Rectal smooth muscle tissue (tissue), 1 donor: ENCODE measurements around the gene WDR44.
"Not testable (repeated sequence)": the region's sequence is repeated elsewhere in the genome, so short reads cannot be mapped to it uniquely, and the experiment has no call there.

Experiments
- H3K27ac ChIP-seq: one replicate; pipeline ENCODE4 v1.7.0; 2013; ENCODE audit warnings: low read depth, low read length, inconsistent platforms
- H3K27me3 ChIP-seq: one replicate; pipeline ENCODE4 v1.7.0; 2013; ENCODE audit warnings: low read length; ENCODE audit not compliant: control insufficient read depth, insufficient read depth
- H3K36me3 ChIP-seq: one replicate; pipeline ENCODE4 v1.7.0; 2013; ENCODE audit warnings: low read length; ENCODE audit not compliant: control insufficient read depth, insufficient read depth
- H3K4me1 ChIP-seq: one replicate; pipeline ENCODE4 v1.7.0; 2013; ENCODE audit warnings: low read length; ENCODE audit not compliant: control insufficient read depth, insufficient read depth
- H3K4me3 ChIP-seq: one replicate; pipeline ENCODE4 v1.7.0; 2013; ENCODE audit warnings: low read length
- H3K9ac ChIP-seq: one replicate; pipeline ENCODE4 v1.7.0; 2013; ENCODE audit warnings: low read length

The WDR44 gene

GRCh38 chrX:118464501-118464900 is 118.6 kb downstream of the WDR44 start:
- Histone ChIP-seq H3K4me1 (no peaks in the 10 kb centered on the region), H3K36me3 (no peaks in the 10 kb centered on the region), H3K4me3 (no peak overlapping the region), H3K9ac (no peak overlapping the region), H3K27ac (no peak overlapping the region), H3K27me3 (no peaks in the 10 kb centered on the region)

GRCh38 chrX:118468122-118468521 is 122.2 kb downstream of the WDR44 start:
- Histone ChIP-seq H3K9ac (no peak overlapping the region), H3K27ac (no peak overlapping the region), H3K36me3 (no peaks in the 10 kb centered on the region), H3K27me3 (no peaks in the 10 kb centered on the region), H3K4me3 (no peak overlapping the region), H3K4me1 (no peaks in the 10 kb centered on the region)

- not testable (repeated sequence) for H3K4me1 ChIP-seq, H3K4me3 ChIP-seq, H3K9ac ChIP-seq, H3K27me3 ChIP-seq, H3K36me3 ChIP-seq, H3K27ac ChIP-seq
Measured at GRCh38 chrX:118470721-118471347, 124.9 kb downstream of the WDR44 start.

- Histone ChIP-seq H3K4me3 (no peak overlapping the region), H3K4me1 (no peaks in the 10 kb centered on the region), H3K27ac (no peak overlapping the region), H3K27me3 (no peaks in the 10 kb centered on the region), H3K9ac (no peak overlapping the region), H3K36me3 (no peaks in the 10 kb centered on the region)
Measured at GRCh38 chrX:118474586-118474985, 128.7 kb downstream of the WDR44 start.

GRCh38 chrX:118475903-118476302 is 130.0 kb downstream of the WDR44 start:
- Histone ChIP-seq H3K27me3 (no peaks in the 10 kb centered on the region), H3K9ac (no peak overlapping the region), H3K4me3 (no peak overlapping the region), H3K36me3 (no peaks in the 10 kb centered on the region), H3K4me1 (no peaks in the 10 kb centered on the region), H3K27ac (no peak overlapping the region)

GRCh38 chrX:118480172-118480571 is 134.3 kb downstream of the WDR44 start:
- Histone ChIP-seq H3K36me3 (no peaks in the 10 kb centered on the region), H3K4me1 (no peaks in the 10 kb centered on the region), H3K4me3 (no peak overlapping the region), H3K27me3 (no peaks in the 10 kb centered on the region), H3K9ac (no peak overlapping the region), H3K27ac (no peak overlapping the region)

GRCh38 chrX:118482384-118482783 is 136.5 kb downstream of the WDR44 start:
- H3K4me1 ChIP-seq, H3K27ac ChIP-seq, H3K4me3 ChIP-seq, H3K27me3 ChIP-seq, H3K9ac ChIP-seq, H3K36me3 ChIP-seq: not testable (repeated sequence)

- Histone ChIP-seq H3K4me3 (no peak overlapping the region), H3K27me3 (no peaks in the 10 kb centered on the region), H3K36me3 (no peaks in the 10 kb centered on the region), H3K27ac (no peak overlapping the region), H3K9ac (no peak overlapping the region), H3K4me1 (no peaks in the 10 kb centered on the region)
Measured at GRCh38 chrX:118484216-118484903, 138.5 kb downstream of the WDR44 start.

GRCh38 chrX:118486693-118487092 is 140.8 kb downstream of the WDR44 start:
- H3K36me3 ChIP-seq, H3K27me3 ChIP-seq, H3K27ac ChIP-seq, H3K4me3 ChIP-seq, H3K9ac ChIP-seq, H3K4me1 ChIP-seq: not testable (repeated sequence)

GRCh38 chrX:118493016-118493415 is 147.1 kb downstream of the WDR44 start:
- no peak overlapping the region for H3K9ac ChIP-seq
- H3K27ac ChIP-seq: no peak overlapping the region
- H3K4me3 ChIP-seq: no peak overlapping the region
- H3K27me3 ChIP-seq: no peaks in the 10 kb centered on the region
- H3K4me1 ChIP-seq: peaks cover 2% of the 10 kb centered on the region
- no peaks in the 10 kb centered on the region for H3K36me3 ChIP-seq

GRCh38 chrX:118493653-118494297 is 147.9 kb downstream of the WDR44 start:
- H3K36me3 ChIP-seq: no peaks in the 10 kb centered on the region
- no peaks in the 10 kb centered on the region for H3K27me3 ChIP-seq
- H3K9ac ChIP-seq: no peak overlapping the region
- H3K4me3 ChIP-seq: no peak overlapping the region
- H3K27ac ChIP-seq: no peak overlapping the region
- peaks cover 2% of the 10 kb centered on the region for H3K4me1 ChIP-seq

- Histone ChIP-seq H3K36me3 (no peaks in the 10 kb centered on the region), H3K4me3 (peak within 1 kb of the TSS; percentile 64), H3K27me3 (no peaks in the 10 kb centered on the region), H3K9ac (peak within 1 kb of the TSS; percentile 34), H3K4me1 (peaks cover 2% of the 10 kb centered on the region), H3K27ac (peak within 1 kb of the TSS; percentile 80)
Measured at GRCh38 chrX:118495061-118495921, 149.4 kb downstream of the WDR44 start, which contains the start of gene DOCK11. DOCK11 (plus strand) TSS chrX:118495815; CDS start chrX:118495972, 157 bp downstream.
